ENCODE measurements around the gene METTL24. TPM values are rescaled to one million over a fixed set of nuclear protein-coding genes. Genes with fewer than 3 reads are reported as not detected.

The METTL24 gene
- total RNA-seq, 6 donors from 2014 or later, result 0.78 to 2.7 (median 1.8) TPM; not detected in 1

DNA sequence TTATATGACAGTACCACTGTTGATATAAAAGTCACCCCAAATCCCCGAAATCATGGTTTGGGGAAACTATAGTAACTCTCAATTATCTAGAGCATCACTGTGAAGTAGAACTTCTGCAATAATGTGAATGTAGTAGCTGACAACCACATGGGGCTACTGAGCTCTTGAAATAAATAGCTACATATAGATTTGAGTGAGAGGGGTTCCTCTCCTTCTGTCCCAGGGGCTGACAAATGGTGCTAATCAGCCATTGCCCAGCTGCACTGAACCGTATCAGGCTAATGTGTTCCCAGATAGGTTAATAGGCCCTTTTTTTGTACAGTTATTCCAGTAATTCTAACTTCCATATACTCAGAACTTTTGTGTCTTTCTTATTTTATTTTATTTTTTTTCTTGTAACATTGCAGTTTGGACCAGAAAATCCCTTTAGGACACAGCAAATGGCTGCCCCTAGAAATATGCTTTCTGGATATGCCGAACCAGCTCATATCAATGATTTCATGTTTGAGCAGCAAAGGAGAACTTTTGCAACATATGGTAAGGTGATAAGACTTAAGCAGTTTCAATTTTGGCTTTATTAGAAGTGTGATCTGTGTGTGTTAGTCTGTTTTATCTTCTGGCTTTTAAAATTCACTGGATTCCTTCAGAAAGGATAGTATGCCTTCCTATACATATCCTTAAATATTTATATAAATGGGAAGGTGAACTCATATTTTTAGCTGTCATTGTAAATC is 156.8 kb downstream of the METTL24 start:
- no peak for ATAC-seq (ENCODE audit: low FRiP score in 2 of 2)
- no peak for TF ChIP-seq POLR2AphosphoS5 (IDR thresholded peaks at IDR 0.05)
- TF ChIP-seq, protein P1, sequence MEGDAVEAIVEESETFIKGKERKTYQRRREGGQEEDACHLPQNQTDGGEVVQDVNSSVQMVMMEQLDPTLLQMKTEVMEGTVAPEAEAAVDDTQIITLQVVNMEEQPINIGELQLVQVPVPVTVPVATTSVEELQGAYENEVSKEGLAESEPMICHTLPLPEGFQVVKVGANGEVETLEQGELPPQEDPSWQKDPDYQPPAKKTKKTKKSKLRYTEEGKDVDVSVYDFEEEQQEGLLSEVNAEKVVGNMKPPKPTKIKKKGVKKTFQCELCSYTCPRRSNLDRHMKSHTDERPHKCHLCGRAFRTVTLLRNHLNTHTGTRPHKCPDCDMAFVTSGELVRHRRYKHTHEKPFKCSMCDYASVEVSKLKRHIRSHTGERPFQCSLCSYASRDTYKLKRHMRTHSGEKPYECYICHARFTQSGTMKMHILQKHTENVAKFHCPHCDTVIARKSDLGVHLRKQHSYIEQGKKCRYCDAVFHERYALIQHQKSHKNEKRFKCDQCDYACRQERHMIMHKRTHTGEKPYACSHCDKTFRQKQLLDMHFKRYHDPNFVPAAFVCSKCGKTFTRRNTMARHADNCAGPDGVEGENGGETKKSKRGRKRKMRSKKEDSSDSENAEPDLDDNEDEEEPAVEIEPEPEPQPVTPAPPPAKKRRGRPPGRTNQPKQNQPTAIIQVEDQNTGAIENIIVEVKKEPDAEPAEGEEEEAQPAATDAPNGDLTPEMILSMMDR (IDR thresholded peaks at IDR 0.05), result no peak
- TF ChIP-seq EP300 (IDR thresholded peaks at IDR 0.05), result no peak
- TF ChIP-seq POLR2A (IDR thresholded peaks at IDR 0.05), result no peak
- WGBS, 2 donors, result 96 to 99% methylated on average over 3 of the region's 3 CpGs

GRCh38 chr6:110198561-110198960 is 159.6 kb downstream of the METTL24 start:
- Histone ChIP-seq H3K27ac (no peak overlapping the region), H3K36me3 (peaks cover 0 to 10% (median 2%) of the 10 kb centered on the region in 4 donors), H3K9me3 (no peaks in the 10 kb centered on the region), H3K27me3 (no peaks in the 10 kb centered on the region), H3K4me3 (no peak overlapping the region), H3K4me1 (no peaks in the 10 kb centered on the region)
- no peak for TF ChIP-seq POLR2A (IDR thresholded peaks at IDR 0.05)
- TF ChIP-seq, protein P1 (IDR thresholded peaks at IDR 0.05), result no peak
- no peak for ATAC-seq (ENCODE audit: low FRiP score in 2 of 2)
- WGBS, 2 donors, result 96% methylated on average over 3 of the region's 3 CpGs
- DNase-seq, result no peak

More for the DNA sequence above, 156.8 kb downstream of the METTL24 start:
- DNase-seq, result no peak
- Histone ChIP-seq H3K27ac (no peak overlapping the region), H3K4me3 (no peak overlapping the region), H3K27me3 (no peaks in the 10 kb centered on the region), H3K4me1 (no peaks in the 10 kb centered on the region), H3K9me3 (no peaks in the 10 kb centered on the region), H3K36me3 (no peaks in the 10 kb centered on the region)

- peaks cover 0 to 15% (median 3%) of the 10 kb centered on the region in 4 donors for H3K36me3 ChIP-seq
- no peaks in the 10 kb centered on the region for H3K4me1 ChIP-seq
- H3K4me3 ChIP-seq, result no peak overlapping the region
- H3K9me3 ChIP-seq, result no peaks in the 10 kb centered on the region
- H3K27ac ChIP-seq, result no peak overlapping the region
- no peak for TF ChIP-seq EP300 (IDR thresholded peaks at IDR 0.05)
- WGBS, 2 donors, result 77 to 80% methylated on average over 1 of the region's 1 CpG
- H3K27me3 ChIP-seq, result no peaks in the 10 kb centered on the region
- ATAC-seq (ENCODE audit: low FRiP score in 2 of 2) (no peak), DNase-seq (no peak)
Observed at GRCh38 chr6:110196874-110197273, 161.3 kb downstream of the METTL24 start.

GRCh38 chr6:110195639-110196038 is 162.5 kb downstream of the METTL24 start:
- ATAC-seq (ENCODE audit: low FRiP score in 2 of 2), result no peak
- H3K4me3 ChIP-seq, result no peak overlapping the region
- 82% methylated on average over 4 of the region's 4 CpGs for WGBS, 2 donors
- H3K27ac ChIP-seq, result no peak overlapping the region
- no peaks in the 10 kb centered on the region for H3K9me3 ChIP-seq
- H3K4me1 ChIP-seq, result peaks cover 0 to 12% (median under 1%) of the 10 kb centered on the region in 4 donors
- peaks cover 0 to 15% (median 3%) of the 10 kb centered on the region in 4 donors for H3K36me3 ChIP-seq
- TF ChIP-seq, protein P1 (IDR thresholded peaks at IDR 0.05), result no peak
- TF ChIP-seq POLR2A (IDR thresholded peaks at IDR 0.05) (no peak), POLR2AphosphoS5 (IDR thresholded peaks at IDR 0.05) (no peak)
- H3K27me3 ChIP-seq, result no peaks in the 10 kb centered on the region
- DNase-seq, result no peak

Other genes with a start within 250 kb of the METTL24 start
- 1 to 10 TPM; 2.0 to 9.4 (median 4.3) TPM for gene WASF1, start 178.7 kb downstream of the METTL24 start, total RNA-seq
- gene CDC40, start 177.9 kb downstream of the METTL24 start, total RNA-seq, result 10 to 100 TPM in 5 of 6 donors, 1 to 10 TPM in 1; 10.0 to 34.5 (median 20.9) TPM
- 1 to 10 TPM; 1.4 to 7.6 (median 3.2) TPM for gene DDO, start 57.2 kb upstream of the METTL24 start, total RNA-seq
- 1 to 10 TPM in 1 of 6 donors, under 1 TPM in 3, not detected in 2; 0.20 to 1.7 (median 0.59) TPM for gene SLC22A16, start 118.3 kb upstream of the METTL24 start, total RNA-seq